ENCODE measurements around the gene FCER2. TPM values are rescaled to one million over a fixed set of nuclear protein-coding genes. Genes with fewer than 3 reads are reported as not detected.

FCER2 gene
- total RNA-seq, 1 donor from 2014 or later, result not detected

- TF ChIP-seq CTCF (IDR thresholded peaks at IDR 0.05; ENCODE audit: insufficient read depth, low read length, poor library complexity, severe bottlenecking), result peak; percentile 95
- peak; percentile 19 for DNase-seq (ENCODE audit: low read depth)
- Histone ChIP-seq H3K36me3 (ENCODE audit: control insufficient read depth, insufficient read depth, low read length) (no peaks in the 10 kb centered on the region), H3K4me3 (ENCODE audit: low read depth, low read length) (no peak overlapping the region), H3K27me3 (ENCODE audit: control insufficient read depth, insufficient read depth, low read length) (peaks cover 5% of the 10 kb centered on the region)
These were observed 49.8 kb downstream of the FCER2 start for GRCh38 chr19:7652061-7652641.

GRCh38 chr19:7650148-7650547 is 51.8 kb downstream of the FCER2 start:
- H3K27me3 ChIP-seq (ENCODE audit: control insufficient read depth, insufficient read depth, low read length), result peaks cover 2% of the 10 kb centered on the region
- no peak for DNase-seq (ENCODE audit: low read depth)
- no peak overlapping the region for H3K4me3 ChIP-seq (ENCODE audit: low read depth, low read length)
- no peak for TF ChIP-seq CTCF (IDR thresholded peaks at IDR 0.05; ENCODE audit: insufficient read depth, low read length, poor library complexity, severe bottlenecking)
- no peaks in the 10 kb centered on the region for H3K36me3 ChIP-seq (ENCODE audit: control insufficient read depth, insufficient read depth, low read length)

DNA sequence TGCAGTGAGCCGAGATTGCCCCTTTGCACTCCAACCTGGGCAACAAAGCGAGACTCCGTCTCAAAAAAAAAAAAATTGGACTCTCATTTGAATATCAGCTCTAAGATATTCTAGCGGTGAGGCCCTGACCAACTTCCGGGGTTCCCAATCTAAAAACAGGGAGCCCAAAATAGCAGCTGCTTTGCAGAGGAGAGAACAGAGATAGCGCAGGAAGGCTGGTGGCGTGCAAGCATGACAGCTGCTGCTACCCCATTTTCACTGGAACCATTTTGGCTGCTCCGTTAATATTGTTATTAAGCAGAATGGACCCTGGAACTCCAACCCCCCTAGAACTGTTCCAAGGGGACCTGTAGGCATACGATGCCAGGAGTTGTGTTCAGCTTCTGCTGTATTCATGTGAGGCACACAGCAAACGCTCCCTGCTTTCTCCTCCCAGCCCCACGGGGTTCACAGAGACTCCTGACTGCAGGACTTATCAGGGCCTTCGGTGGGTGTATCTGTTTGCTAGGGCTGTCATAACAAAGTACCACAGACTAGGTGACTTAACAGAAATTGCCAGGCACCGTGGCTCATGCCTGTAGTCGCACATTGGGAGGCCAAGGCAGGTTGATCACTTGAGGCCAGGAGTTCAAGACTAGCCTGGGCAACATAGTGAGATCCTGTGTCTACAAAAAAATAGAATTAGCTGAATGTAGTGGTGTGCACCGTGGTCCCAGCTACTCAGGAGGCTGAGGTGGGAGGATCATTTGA is 53.5 kb downstream of the FCER2 start:
- Histone ChIP-seq H3K36me3 (ENCODE audit: control insufficient read depth, insufficient read depth, low read length) (no peaks in the 10 kb centered on the region), H3K27me3 (ENCODE audit: control insufficient read depth, insufficient read depth, low read length) (peaks cover 2% of the 10 kb centered on the region), H3K4me3 (ENCODE audit: low read depth, low read length) (no peak overlapping the region)
- no peak for TF ChIP-seq CTCF (IDR thresholded peaks at IDR 0.05; ENCODE audit: insufficient read depth, low read length, poor library complexity, severe bottlenecking)
- DNase-seq (ENCODE audit: low read depth), result no peak

DNA sequence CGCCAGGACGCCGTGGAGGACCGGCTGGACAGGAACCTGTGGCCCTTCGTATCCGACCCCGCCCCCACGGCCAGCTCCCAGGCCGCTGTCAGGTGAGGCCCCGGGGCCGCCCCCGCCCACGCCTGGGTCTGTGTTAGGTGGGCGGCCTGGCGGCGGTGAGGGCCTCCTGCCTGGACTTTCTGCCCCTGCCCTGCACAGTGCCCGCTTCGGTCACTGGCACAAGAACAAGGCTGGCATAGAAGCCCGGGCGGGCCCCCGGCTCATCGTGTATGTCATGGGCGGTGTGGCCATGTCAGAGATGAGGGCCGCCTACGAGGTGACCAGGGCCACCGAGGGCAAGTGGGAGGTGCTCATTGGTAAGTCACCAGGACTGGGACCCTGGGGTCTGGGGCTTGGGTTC is 54.8 kb downstream of the FCER2 start:
- peaks cover 2% of the 10 kb centered on the region for H3K27me3 ChIP-seq (ENCODE audit: control insufficient read depth, insufficient read depth, low read length)
- no peak for TF ChIP-seq CTCF (IDR thresholded peaks at IDR 0.05; ENCODE audit: insufficient read depth, low read length, poor library complexity, severe bottlenecking)
- no peak for DNase-seq (ENCODE audit: low read depth)
- no peaks in the 10 kb centered on the region for H3K36me3 ChIP-seq (ENCODE audit: control insufficient read depth, insufficient read depth, low read length)
- H3K4me3 ChIP-seq (ENCODE audit: low read depth, low read length), result no peak overlapping the region

GRCh38 chr19:7646426-7646700 is 55.6 kb downstream of the FCER2 start:
- no peak for TF ChIP-seq CTCF (IDR thresholded peaks at IDR 0.05; ENCODE audit: insufficient read depth, low read length, poor library complexity, severe bottlenecking)
- no peak overlapping the region for H3K4me3 ChIP-seq (ENCODE audit: low read depth, low read length)
- peaks cover 2% of the 10 kb centered on the region for H3K27me3 ChIP-seq (ENCODE audit: control insufficient read depth, insufficient read depth, low read length)
- H3K36me3 ChIP-seq (ENCODE audit: control insufficient read depth, insufficient read depth, low read length), result no peaks in the 10 kb centered on the region
- DNase-seq (ENCODE audit: low read depth), result no peak

All from kidney epithelial cell (primary cell).